PC-9 (cell line): ENCODE results near the gene MRPL43.

Source experiments
- EZH2 ChIP-seq: fragments of 200-600 bp; sonication (generic); IDR thresholded peaks from 2 replicates; pipeline ENCODE4 v1.8.0; 2017; ENCODE audit warnings: antibody characterized with exemption, low read depth
- TF ChIP-seq, protein P1 (sequence below): fragments of 200-600 bp; sonication (generic); conservative IDR thresholded peaks from 2 replicates; pipeline ENCODE4 v1.6.1; 2017; ENCODE audit warnings: mixed run types, antibody characterized with exemption, mild to moderate bottlenecking, moderate library complexity

DNA sequence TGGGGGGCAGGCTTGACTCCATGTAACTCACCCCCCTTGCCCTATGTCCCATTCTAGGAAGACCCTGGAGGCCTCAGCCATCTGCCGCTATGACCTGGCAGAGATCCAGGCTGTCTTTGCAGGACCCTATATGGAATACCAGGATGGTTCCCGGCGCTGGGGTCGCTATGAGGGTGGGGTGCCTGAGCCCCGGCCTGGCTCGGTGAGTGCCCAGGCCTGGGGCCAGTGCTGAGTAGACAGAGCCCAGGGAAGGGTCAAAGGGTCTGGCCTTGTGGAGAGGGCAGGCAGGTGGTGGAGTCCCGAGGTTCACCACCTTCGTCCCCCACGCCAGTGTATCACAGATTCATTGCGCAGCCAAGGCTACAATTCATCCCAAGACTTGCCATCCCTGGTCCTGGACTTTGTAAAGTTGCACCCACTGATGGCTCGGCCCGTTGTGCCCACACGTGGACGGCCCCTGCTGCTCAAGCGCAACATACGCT, 7.5 kb downstream of the MRPL43 start:
- TF ChIP-seq, protein P1, sequence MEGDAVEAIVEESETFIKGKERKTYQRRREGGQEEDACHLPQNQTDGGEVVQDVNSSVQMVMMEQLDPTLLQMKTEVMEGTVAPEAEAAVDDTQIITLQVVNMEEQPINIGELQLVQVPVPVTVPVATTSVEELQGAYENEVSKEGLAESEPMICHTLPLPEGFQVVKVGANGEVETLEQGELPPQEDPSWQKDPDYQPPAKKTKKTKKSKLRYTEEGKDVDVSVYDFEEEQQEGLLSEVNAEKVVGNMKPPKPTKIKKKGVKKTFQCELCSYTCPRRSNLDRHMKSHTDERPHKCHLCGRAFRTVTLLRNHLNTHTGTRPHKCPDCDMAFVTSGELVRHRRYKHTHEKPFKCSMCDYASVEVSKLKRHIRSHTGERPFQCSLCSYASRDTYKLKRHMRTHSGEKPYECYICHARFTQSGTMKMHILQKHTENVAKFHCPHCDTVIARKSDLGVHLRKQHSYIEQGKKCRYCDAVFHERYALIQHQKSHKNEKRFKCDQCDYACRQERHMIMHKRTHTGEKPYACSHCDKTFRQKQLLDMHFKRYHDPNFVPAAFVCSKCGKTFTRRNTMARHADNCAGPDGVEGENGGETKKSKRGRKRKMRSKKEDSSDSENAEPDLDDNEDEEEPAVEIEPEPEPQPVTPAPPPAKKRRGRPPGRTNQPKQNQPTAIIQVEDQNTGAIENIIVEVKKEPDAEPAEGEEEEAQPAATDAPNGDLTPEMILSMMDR: no peak
- TF ChIP-seq EZH2: no peak
